ENCODE data around the gene AKAP11. TPM values are rescaled to one million over a fixed set of nuclear protein-coding genes. Genes with fewer than 3 reads are reported as not detected.

Gene AKAP11
- total and polyA plus RNA-seq, 9 of the 15 experiments (the other 6 are each of a cell fraction or from before 2014, with no cell fraction given): 2.2 to 31.3 (median 10.9) TPM

DNA sequence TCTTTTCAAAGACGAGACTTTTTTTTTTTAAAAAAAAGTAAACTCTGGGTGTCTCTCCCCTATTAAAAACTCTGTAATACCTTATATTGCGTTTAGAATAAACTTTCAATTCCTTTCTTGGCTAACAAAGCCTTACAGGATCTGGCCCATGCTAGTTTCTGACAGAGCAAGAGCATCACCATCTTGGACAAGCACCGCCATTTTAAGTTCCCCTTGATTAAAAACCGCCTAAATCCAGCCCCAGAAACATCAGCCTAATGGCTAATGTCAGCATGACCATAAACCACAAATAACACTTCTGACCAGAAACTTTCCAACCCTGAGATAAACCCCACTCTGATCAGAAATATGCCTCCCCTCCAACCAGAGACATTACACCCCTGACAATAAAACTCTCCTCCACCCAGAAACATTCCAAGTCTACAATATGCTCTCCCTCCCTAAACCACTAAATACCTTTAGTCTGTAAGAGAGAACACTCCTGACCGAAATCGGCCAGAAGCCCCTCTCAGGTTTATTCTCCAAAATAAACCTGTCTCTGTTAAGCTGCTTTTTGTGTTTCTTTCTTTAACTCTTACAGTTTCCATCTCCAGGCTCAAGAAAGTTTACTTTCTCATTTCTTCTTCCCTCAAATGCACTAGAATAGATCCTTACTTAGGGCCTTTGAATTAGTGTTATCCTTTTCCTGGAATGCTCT is 1.6 kb upstream of the AKAP11 start:
- Histone ChIP-seq H3K4me2 (ENCODE audit: insufficient read depth, low read length) (no peak overlapping the region), H3K4me1 (replicated peaks in 1 of 2; ENCODE audit: control insufficient read depth in 2 of 2, insufficient read depth in 2 of 2, low read length in 2 of 2) (peaks cover 5 to 11% of the 10 kb centered on the region in 2 experiments; a peak in 4 of 5 replicates), H3K9ac (ENCODE audit: insufficient read depth in 1 of 2, low read depth in 2 of 2, low read length in 2 of 2) (no peak overlapping the region), H3K4me3 (no peak overlapping the region), H3K27ac (ENCODE audit: extremely low read depth, low read depth, low read length) (no peak overlapping the region), H3K9me1 (ENCODE audit: control insufficient read depth, insufficient read depth, low read length) (no peaks in the 10 kb centered on the region), H3K27me3 (ENCODE audit: control insufficient read depth in 2 of 2, insufficient read depth in 2 of 2, low read length in 2 of 2) (no peaks in the 10 kb centered on the region), H4K20me1 (replicated peaks; ENCODE audit: control insufficient read depth, insufficient read depth, low read length) (no peaks in the 10 kb centered on the region), H3K36me3 (ENCODE audit: control insufficient read depth, insufficient read depth, low read length) (no peaks in the 10 kb centered on the region; the same call in 2 of the 3 replicates), H2AFZ (ENCODE audit: low read depth, low read length) (no peak overlapping the region), H3K79me2 (ENCODE audit: control insufficient read depth, insufficient read depth, low read length) (peaks cover 33% of the 10 kb centered on the region), H3K9me3 (replicated peaks; ENCODE audit: control insufficient read depth, insufficient read depth, low read depth, low read length) (peaks cover 7% of the 10 kb centered on the region)
- no peak for FAIRE-seq
- in situ Hi-C loops (cut with MboI): no loop called here
- BruUV-seq (replicated peaks): no TSS peak
- intact Hi-C loops (cut with micrococcal nuclease): loop anchor here (5.0 to 10.0 kb wide), 2 partner anchors 98 to 226 kb away; partner anchors contain the start of gene DGKH
- ChIA-PET POLR2A (interaction anchor here (1.2 kb wide), 1 partner anchor 43 kb away, joined by 3 read pairs; no protein-coding TSS in a partner anchor), CTCF (ENCODE audit: low intra/inter-chr PET ratio) (no interaction called here)
- ATAC-seq: no peak
- no peak for DNase-seq (ENCODE audit: extremely low read depth in 1 of 4, low spot score in 3 of 4)
- WGBS (ENCODE audit: insufficient coverage, low coverage, missing lambda C conversion rate): 82% methylated on average over 6 of the region's 6 CpGs
- TF ChIP-seq NFYB (IDR thresholded peaks at IDR 0.05; ENCODE audit: extremely low read depth, insufficient read length) (no peak), TRIM24 (IDR thresholded peaks at IDR 0.05) (peak in 1 of 2 experiments; percentile 58; a peak in 1 of 4 replicates), KAT8 (IDR thresholded peaks at IDR 0.05; ENCODE audit: low read depth) (no peak), ZNF75A (CRISPR knock-in tag; IDR thresholded peaks at IDR 0.05) (no peak), SRSF9 (IDR thresholded peaks at IDR 0.05; ENCODE audit: borderline replicate concordance, low read depth, low read length) (no peak), PHB2 (IDR thresholded peaks at IDR 0.05; ENCODE audit: low read depth) (no peak), LCOR (CRISPR knock-in tag; IDR thresholded peaks at IDR 0.05) (no peak), CBX3 (IDR thresholded peaks at IDR 0.05; ENCODE audit: borderline replicate concordance in 1 of 2, low read length in 2 of 2) (peak in 1 of 2 experiments; percentile 29; a peak in 1 of 3 replicates)
- TF ChIP-seq, protein P1, sequence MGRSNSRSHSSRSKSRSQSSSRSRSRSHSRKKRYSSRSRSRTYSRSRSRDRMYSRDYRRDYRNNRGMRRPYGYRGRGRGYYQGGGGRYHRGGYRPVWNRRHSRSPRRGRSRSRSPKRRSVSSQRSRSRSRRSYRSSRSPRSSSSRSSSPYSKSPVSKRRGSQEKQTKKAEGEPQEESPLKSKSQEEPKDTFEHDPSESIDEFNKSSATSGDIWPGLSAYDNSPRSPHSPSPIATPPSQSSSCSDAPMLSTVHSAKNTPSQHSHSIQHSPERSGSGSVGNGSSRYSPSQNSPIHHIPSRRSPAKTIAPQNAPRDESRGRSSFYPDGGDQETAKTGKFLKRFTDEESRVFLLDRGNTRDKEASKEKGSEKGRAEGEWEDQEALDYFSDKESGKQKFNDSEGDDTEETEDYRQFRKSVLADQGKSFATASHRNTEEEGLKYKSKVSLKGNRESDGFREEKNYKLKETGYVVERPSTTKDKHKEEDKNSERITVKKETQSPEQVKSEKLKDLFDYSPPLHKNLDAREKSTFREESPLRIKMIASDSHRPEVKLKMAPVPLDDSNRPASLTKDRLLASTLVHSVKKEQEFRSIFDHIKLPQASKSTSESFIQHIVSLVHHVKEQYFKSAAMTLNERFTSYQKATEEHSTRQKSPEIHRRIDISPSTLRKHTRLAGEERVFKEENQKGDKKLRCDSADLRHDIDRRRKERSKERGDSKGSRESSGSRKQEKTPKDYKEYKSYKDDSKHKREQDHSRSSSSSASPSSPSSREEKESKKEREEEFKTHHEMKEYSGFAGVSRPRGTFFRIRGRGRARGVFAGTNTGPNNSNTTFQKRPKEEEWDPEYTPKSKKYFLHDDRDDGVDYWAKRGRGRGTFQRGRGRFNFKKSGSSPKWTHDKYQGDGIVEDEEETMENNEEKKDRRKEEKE (IDR thresholded peaks at IDR 0.05; ENCODE audit: borderline replicate concordance in 1 of 2, control insufficient read depth in 1 of 2, low read depth in 2 of 2, low read length in 1 of 2): no peak
- TF ChIP-seq, protein P2, sequence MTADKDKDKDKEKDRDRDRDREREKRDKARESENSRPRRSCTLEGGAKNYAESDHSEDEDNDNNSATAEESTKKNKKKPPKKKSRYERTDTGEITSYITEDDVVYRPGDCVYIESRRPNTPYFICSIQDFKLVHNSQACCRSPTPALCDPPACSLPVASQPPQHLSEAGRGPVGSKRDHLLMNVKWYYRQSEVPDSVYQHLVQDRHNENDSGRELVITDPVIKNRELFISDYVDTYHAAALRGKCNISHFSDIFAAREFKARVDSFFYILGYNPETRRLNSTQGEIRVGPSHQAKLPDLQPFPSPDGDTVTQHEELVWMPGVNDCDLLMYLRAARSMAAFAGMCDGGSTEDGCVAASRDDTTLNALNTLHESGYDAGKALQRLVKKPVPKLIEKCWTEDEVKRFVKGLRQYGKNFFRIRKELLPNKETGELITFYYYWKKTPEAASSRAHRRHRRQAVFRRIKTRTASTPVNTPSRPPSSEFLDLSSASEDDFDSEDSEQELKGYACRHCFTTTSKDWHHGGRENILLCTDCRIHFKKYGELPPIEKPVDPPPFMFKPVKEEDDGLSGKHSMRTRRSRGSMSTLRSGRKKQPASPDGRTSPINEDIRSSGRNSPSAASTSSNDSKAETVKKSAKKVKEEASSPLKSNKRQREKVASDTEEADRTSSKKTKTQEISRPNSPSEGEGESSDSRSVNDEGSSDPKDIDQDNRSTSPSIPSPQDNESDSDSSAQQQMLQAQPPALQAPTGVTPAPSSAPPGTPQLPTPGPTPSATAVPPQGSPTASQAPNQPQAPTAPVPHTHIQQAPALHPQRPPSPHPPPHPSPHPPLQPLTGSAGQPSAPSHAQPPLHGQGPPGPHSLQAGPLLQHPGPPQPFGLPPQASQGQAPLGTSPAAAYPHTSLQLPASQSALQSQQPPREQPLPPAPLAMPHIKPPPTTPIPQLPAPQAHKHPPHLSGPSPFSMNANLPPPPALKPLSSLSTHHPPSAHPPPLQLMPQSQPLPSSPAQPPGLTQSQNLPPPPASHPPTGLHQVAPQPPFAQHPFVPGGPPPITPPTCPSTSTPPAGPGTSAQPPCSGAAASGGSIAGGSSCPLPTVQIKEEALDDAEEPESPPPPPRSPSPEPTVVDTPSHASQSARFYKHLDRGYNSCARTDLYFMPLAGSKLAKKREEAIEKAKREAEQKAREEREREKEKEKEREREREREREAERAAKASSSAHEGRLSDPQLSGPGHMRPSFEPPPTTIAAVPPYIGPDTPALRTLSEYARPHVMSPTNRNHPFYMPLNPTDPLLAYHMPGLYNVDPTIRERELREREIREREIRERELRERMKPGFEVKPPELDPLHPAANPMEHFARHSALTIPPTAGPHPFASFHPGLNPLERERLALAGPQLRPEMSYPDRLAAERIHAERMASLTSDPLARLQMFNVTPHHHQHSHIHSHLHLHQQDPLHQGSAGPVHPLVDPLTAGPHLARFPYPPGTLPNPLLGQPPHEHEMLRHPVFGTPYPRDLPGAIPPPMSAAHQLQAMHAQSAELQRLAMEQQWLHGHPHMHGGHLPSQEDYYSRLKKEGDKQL (CRISPR knock-in tag; IDR thresholded peaks at IDR 0.05; ENCODE audit: borderline replicate concordance): no peak
- TF ChIP-seq, protein P3, sequence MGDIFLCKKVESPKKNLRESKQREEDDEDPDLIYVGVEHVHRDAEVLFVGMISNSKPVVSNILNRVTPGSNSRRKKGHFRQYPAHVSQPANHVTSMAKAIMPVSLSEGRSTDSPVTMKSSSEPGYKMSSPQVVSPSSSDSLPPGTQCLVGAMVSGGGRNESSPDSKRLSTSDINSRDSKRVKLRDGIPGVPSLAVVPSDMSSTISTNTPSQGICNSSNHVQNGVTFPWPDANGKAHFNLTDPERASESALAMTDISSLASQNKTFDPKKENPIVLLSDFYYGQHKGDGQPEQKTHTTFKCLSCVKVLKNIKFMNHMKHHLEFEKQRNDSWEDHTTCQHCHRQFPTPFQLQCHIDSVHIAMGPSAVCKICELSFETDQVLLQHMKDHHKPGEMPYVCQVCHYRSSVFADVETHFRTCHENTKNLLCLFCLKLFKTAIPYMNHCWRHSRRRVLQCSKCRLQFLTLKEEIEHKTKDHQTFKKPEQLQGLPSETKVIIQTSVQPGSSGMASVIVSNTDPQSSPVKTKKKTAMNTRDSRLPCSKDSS (IDR thresholded peaks at IDR 0.05; ENCODE audit: low read depth, partially characterized antibody): peak; percentile 36

Data from K562 (cell line).